ENCODE results near the gene IL6.
"Not testable (repeated sequence)": the region's sequence is repeated elsewhere in the genome, so short reads cannot be mapped to it uniquely, and the experiment has no call there.

Gene IL6

DNA sequence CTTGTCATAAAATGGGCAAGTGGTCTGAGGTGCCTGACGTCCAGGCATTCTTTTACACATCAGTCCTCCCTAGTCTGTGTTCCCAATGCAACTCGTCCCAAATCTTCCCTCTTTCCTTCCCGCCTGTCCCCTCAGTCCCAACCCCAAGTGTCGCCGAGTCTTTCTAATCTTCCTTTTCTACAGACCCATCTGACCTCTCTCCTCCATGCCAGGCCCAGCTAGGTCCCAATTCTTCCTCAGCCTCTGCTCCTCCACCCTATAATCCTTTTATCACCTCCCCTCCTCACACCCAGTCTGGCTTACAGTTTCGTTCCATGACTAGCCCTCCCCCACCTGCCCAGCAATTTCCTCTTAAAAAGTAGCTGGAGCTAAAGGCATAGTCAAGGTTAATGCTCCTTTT, 22.3 kb upstream of the IL6 start:
- not testable (repeated sequence) for DNase-seq

DNA sequence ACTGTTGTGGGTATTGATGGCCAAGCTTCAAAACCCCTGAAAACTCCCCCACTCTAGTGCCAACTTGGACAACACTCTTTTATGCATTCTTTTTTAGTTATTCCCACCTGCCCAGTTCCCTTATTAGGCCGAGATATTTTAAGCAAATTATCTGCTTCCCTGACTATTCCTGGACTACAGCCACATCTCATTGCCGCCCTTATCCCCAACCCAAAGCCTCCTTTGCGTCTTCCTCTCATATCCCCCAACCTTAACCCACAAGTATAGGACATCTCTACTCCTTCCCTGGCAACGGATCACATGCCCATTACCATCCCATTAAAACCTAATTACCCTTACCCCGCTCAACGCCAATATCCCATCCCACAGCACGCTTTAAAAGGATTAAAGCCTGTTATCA, 21.1 kb upstream of the IL6 start:
- DNase-seq = not testable (repeated sequence)

DNA sequence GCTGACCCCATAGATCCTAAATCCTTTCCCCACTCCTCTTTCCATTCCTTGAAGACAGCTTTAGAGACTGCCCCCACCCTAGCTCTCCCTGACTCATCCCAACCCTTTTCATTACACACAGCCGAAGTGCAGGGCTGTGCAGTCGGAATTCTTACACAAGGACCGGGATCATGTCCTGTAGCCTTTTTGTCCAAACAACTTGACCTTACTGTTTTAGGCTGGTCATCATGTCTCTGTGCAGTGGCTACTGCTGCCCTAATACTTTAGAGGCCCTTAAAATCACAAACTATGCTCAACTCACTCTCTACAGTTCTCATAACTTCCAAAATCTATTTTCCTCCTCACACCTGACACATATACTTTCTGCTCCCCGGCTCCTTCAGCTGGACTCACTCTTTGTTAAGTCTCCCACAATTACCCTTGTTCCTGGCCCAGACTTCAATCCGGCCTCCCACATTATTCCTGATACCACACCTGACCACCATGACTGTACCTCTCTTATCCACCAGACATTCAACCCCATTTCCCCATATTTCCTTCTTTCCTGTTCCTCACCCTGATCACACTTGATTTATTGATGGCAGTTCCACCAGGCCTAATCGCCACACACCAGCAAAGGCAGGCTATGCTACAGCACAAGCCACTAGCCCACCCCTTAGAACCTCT, 19.8 kb upstream of the IL6 start:
- not testable (repeated sequence) for DNase-seq

DNA sequence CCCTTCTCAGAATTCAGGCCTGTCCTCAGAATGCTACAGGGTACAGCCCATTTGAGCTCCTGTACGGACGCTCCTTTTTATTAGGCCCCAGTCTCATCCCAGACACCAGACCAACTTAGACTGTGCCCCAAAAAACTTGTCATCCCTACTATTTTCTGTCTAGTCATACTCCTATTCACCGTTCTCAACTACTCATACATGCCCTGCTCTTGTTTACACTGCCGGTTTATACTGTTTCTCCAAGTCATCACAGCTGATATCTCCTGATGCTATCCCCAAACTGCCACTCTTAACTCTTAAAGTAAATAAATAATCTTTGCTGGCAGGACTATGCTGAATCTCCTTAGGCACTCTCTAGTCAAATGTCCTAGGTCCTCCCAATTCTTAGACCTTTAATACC, 18.8 kb upstream of the IL6 start:
- not testable (repeated sequence) for DNase-seq

DNA sequence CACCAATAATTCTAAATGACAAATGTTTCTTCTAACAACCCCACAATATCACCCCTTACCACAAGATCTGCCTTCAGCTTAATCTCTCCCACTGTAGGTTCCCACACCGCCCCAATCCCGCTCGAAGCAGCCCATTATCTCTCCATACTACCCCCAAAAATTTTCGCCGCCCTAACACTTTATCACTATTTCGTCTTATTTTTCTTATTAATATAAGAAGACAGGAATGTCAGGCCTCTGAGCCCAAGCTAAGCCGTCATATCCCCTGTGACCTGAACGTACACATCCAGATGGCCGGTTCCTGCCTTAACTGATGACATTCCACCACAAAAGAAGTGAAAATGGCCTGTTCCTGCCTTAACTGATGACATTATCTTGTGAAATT, 18.3 kb upstream of the IL6 start:
- DNase-seq = not testable (repeated sequence)

DNA sequence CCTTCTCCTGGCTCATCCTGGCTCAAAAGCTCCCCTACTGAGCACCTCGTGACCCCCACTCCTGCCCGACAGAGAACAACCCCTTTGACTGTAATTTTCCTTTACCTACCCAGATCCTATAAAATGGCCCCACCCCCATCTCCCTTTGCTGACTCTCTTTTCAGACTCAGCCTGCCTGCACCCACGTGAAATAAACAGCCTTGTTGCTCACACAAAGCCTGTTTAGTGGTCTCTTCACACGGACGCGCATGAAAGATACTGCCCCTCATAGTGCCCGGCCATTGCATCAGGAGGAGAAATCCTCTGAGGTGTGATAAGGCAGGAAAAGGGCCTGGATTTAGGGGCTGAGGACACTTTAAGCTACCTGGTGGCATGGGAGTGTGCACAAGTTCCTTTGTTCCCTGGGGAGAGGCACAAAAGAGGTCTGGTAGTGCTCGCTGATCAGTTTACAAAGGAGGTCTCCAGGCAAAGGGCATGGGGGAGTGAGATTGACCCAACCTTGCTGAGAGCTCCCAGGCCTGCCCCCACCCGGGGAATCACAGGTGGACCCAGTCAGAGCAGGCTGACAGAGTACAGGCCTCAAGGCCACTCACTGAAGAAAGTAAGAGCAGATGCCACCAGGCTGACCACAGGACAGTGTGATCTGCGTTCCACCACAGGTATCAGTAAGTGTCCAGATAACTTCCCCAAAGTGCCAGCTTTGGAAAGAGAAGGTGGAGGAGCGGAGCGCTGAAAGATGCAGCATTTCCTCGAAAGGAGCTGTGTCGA, 17.8 kb upstream of the IL6 start:
- DNase-seq = not testable (repeated sequence)

DNA sequence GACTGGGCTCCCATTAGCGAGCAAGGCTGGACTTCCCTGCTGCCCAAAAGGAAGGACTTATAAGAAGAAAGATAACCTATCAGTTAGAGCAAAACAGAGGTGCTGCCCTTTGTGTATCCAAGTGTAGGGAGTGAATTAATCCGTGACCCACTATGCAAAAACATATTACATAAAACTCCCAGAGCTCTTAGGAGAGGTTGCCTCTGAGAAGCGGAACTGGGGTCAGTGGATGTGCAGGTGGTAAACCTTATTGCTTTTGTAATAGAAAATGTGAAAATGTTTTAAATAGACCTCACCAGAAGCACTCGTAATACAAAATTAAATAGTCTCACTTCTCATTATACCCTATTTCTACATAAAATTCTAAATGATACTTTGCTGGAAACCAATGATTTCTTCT, 17.1 kb upstream of the IL6 start:
- no peak for DNase-seq

DNA sequence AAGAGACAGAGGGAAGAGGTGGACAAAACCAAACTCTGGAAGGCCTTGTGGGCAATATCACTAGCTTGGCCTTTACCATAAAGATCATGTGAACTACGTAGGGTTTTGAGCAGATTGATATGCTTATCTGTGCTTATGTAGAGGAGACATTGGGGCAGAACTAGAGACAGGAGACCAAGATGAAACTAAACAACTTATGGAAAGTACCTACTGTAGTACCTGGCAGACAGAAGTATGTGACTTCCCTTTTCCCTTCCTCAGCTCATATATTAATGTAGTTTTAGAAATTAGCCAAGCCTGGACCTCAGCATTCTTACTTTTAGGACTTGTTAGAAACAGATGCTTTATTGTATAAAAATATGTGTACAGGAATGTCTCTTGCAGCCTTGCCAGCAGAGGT, 14.0 kb upstream of the IL6 start:
- no peak for DNase-seq

DNA sequence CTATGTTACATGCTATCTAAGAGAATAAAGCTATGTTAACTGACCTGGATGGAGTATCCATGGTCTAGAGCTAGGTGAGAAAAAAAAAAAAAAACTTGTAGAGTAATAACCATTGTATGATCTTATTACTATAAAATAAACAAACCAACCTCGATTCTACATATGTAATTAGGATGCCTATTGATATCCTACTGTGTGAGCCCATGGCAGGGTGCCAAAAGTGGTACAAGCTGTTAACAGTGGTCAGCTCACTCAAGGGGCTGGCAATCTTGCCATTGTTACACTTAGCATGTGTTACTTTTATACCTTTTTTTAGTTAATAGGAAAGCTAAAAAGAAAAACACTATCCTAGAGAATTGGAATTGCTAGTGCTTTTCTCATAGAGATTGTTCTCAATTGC, 13.5 kb upstream of the IL6 start:
- no peak for DNase-seq

DNA sequence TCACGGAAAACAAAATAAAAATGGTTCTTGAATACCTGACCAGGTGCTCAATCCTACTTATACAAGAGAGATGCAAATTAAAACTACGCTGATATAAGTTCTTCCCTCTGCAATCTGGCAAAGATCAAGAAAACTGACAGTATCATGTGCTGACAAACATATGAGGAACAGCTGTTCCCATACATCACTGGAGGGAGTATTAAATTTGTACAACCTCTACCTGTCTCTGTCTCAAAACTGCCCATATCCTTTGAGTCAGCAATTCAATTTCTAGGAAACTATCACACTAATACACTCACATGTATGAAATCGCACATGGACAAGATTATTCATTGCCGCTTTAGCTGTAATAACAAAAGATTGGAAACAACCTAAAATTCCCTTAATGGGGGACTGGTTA, 11.0 kb upstream of the IL6 start:
- no peak for DNase-seq

DNA sequence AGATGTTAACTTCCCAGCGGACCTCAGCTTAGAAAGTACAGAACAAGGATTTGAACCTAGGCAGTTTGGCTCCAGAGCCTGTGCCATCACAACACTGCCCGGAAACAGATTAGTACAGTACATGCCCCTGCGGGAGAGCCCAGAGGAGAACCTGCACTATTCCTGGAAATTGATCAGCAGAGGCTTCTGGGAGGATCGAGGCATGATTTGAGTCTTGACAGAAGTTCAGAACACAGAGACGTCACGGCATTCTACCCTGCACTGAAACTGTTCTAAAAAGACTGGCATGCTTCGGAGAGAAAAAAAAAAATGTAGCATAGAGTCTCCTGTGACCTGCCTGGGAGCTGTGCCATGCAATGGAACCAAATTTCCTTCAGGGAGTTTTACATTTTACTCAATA, 9.2 kb upstream of the IL6 start:
- no peak for DNase-seq

DNA sequence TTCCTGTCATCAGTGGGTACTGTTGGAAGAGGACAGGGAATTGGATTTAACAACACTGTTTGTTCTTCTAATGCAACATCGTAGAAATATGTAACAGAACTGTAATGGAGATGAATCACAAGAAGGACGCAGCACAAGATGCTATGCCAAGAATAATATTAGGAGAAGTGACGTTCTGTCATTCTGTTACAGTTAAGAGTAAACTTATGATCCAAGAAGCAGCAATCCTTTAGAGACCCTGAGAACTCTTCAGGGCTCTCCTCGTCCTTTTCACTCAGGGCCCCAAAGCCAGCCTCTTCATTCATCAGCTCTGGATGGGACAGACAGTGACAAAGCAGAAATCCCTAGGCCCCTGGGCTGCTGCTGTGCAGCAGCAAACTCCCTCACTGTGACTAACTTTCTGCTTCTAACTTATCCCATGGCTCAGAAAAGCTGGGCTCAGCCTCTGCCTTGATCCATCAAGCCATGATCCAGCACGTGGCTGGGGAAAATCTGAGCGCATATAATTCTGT, 8.7 kb upstream of the IL6 start:
- no peak for DNase-seq

DNA sequence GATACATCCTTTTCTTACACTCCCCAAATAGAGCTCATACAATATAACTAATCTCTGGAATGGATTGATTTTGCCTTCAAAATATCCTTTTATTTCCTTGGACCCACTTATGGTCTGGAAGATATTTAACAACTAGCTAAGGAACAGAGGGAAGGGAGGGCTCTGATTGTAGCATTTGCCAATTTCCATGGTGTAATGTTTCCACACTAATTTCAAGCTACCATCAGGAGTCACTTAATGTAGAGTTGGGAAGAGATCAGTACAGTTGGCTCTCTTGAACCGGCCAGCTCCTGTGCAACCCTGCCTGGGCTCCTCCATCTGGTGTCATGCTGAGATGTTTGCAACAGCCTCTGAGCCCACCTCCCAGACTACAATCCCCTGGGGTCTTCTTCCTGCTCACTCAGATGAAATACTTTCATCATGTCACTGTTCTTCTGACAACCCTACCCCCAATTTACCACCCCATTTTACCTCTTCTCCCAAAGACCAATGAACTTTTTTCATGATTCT, 8.0 kb upstream of the IL6 start:
- no peak for DNase-seq

DNA sequence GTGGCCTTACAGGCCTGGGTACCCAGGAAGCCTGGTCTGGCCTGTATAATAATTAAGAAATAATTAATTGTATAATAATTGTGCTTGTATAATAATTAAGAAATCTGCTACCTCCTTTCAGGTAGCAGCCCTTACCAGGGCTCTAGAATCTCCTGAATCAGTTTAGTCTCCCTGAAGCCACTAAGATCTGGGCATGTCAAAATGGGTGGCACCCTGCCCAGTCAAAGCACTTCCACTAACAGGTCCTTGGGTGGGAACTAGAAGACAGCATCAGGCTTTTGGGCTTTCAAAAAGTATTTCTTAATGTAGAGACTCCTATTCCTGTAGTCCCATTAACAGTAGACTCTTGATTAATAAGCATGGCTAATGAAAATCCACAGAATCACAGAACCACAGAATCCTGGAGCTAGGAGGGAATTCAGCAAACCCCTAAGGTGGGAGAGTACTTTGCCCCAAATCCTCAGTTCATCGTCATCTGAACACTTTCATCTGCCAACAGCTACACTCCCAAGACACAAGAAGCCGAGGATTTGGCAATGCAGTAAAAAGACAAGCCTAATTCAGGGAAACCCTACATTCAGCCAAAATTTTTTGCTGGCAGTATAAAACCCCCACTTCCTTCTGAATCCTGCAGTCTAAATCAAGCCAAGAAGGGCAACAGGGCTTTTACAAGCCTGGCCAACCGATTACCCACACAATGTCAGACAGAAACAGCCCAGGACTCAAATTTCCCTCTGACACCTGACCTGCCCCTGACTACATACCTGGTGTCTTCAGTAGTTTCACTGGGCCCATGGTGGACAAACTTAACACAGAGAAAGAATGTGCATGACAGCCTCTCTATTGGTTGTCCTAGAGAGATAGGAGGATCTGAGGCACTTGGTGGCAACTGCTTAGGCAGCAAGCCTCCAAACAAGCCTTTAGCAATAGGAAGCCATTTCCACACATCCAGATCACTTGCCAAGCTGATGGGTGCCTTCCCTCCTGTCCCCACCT, 5.9 kb upstream of the IL6 start:
- no peak for DNase-seq

DNA sequence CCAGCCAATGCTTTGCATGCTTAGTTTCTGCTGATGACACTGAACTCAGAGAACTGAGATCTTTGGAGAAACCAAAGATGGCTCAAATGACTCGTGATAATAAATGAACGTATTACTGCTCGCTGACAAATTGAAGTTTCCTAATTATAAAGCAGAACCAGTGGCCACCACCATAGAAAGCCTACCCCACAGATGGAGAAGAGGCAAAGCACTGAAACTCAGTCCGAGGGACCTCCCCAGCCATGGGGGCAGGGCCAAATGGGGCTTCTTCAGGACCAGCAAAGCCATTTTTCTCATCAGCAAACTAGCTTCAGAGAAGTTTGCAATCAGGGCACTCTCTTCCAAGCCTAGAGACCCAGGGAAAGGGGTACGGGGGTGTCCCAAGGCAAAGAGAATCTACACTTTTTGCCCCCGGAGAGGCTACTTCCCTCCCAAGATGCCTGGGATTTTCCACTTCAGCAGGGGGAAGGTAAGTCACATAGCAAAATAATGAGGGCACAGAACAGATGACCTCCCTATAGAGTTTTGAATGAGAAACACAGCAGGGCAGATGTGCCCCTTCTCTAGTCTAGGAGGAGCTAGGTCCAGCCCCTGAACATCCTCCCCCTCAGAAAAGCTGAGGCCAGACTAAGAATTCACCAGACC, 4.3 kb upstream of the IL6 start:
- DNase-seq = no peak

DNA sequence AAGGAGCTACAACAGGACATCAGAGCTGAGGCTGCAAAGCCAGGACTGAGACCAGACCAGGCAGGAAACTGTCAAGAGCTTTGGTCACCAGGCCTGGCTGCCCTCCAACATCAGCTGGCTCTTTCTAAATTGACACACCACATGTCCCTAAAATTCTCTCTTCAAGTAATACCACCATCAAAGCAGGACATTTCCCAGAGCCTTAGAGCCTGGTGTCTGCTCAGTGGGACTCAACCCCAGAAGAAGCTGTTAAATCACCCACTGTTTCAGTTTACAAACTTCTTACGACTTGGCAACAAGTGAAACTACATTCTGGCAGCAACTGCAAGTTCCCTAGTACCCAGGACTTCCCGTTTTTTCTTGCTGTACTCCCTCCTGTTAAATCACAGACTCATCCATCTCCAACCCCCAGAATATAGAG, 3.8 kb upstream of the IL6 start:
- no peak for DNase-seq

DNA sequence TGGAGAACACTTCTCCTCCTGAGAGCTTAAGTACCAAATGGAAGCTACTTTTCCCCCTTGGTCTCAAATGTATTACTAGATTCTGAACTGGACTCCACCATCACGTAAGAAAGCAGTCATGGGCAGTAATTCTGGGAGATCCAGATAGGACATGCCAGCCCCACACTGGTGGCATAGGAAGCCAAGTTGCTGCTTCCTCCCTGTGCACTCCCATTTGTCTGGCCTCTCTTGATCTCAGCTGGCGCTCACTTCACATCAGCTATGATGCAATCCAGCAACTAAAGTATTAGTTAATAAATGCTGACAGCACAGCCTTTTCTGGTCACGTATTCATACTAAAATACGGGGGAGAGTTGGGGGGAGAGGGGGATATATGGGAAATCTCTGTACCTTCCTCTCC, 3.4 kb upstream of the IL6 start:
- DNase-seq = no peak

DNA sequence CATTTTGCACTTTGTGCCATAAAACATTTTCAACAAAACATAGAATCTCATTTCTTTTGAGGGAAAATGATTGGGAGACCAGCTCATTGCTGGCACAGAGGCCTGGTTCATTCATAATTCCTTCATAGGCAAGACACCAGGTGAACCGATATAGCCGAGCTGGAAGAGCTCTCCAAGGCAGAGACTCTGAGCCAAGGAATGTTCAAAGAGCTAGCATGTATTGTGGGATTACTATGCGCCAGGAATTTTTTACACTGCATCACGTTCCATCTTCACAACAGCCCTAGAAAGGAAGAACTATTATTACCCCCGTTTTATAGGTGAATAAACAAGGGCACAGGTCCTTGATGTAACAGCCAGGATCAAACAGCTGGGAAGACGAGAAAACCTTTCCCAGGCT, 2.1 kb upstream of the IL6 start:
- DNase-seq = no peak

DNA sequence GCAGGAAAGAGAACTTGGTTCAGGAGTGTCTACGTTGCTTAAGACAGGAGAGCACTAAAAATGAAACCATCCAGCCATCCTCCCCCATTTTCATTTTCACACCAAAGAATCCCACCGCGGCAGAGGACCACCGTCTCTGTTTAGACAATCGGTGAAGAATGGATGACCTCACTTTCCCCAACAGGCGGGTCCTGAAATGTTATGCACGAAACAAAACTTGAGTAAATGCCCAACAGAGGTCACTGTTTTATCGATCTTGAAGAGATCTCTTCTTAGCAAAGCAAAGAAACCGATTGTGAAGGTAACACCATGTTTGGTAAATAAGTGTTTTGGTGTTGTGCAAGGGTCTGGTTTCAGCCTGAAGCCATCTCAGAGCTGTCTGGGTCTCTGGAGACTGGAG, 1.4 kb upstream of the IL6 start:
- DNase-seq = no peak

DNA sequence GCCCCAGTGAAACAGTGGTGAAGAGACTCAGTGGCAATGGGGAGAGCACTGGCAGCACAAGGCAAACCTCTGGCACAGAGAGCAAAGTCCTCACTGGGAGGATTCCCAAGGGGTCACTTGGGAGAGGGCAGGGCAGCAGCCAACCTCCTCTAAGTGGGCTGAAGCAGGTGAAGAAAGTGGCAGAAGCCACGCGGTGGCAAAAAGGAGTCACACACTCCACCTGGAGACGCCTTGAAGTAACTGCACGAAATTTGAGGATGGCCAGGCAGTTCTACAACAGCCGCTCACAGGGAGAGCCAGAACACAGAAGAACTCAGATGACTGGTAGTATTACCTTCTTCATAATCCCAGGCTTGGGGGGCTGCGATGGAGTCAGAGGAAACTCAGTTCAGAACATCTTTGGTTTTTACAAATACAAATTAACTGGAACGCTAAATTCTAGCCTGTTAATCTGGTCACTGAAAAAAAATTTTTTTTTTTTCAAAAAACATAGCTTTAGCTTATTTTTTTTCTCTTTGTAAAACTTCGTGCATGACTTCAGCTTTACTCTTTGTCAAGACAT, 574 bp upstream of the IL6 start:
- no peak for DNase-seq

DNA sequence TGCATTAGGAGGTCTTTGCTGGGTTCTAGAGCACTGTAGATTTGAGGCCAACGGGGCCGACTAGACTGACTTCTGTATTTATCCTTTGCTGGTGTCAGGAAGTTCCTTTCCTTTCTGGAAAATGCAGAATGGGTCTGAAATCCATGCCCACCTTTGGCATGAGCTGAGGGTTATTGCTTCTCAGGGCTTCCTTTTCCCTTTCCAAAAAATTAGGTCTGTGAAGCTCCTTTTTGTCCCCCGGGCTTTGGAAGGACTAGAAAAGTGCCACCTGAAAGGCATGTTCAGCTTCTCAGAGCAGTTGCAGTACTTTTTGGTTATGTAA, 675 bp downstream of the IL6 start:
- no peak for DNase-seq

DNA sequence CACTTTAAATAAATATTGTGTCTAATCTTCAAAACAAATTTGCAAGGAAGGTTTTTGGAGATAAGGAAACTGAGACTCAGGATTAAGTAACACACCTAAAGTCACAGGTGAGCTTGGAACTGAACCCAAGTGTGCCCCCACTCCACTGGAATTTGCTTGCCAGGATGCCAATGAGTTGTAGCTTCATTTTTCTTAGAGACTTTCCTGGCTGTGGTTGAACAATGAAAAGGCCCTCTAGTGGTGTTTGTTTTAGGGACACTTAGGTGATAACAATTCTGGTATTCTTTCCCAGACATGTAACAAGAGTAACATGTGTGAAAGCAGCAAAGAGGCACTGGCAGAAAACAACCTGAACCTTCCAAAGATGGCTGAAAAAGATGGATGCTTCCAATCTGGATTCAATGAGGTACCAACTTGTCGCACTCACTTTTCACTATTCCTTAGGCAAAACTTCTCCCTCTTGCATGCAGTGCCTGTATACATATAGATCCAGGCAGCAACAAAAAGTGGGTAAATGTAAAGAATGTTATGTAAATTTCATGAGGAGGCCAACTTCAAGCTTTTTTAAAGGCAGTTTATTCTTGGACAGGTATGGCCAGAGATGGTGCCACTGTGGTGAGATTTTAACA, 1.5 kb downstream of the IL6 start:
- peak; percentile 25 for DNase-seq
